SH-SY5Y (cell line): Measurements from ENCODE around the gene HSPE1.

Experiments
- GATA2 ChIP-seq: IDR thresholded peaks from 2 replicates; pipeline ENCODE4 v1.6.1; 2011; ENCODE audit warnings: mild to moderate bottlenecking, low read depth, low read length
- GATA3 ChIP-seq: IDR thresholded peaks from 2 replicates; pipeline ENCODE4 v1.6.1; 2011; ENCODE audit warnings: low read depth, mild to moderate bottlenecking, low read length, moderate library complexity

DNA sequence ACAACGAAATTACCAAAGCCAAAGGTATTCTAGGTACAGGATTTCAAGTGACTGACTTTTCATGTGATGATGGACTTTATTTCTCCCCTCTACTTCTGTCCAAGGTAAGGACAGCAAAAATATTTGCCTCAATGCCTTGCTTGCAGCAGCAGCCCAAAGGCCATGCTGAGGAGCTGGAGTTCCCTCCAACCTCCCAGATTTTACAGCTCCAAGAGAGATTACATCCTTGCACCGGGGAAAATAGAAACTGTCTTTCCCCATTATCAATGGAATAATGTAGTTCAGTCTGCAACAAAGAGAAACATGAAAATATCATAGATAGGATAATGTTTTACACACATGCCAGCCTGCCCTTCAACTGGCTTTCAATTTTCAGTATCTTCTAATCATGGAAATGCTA is 14.0 kb upstream of the HSPE1 start:
- TF ChIP-seq GATA2: no peak
- TF ChIP-seq GATA3: no peak
